Adrenal gland (tissue), 12 donors: ENCODE results near the gene TTC34. TPM values are rescaled to one million over a fixed set of nuclear protein-coding genes. Genes with fewer than 3 reads are reported as not detected.

Experiments
- DNase-seq, 7 donors: peaks; one replicate each; pipeline ENCODE4 v3.0.0-alpha.2; 2019 to 2020
- H3K27ac ChIP-seq, 5 donors: fragments of 200-600 bp; sonication (generic) in 4 of 5; 1 replicate in 3 of 5; 2 replicates in 2 of 5; pipeline versions ENCODE4 v1.5.1 to v1.8.0; 2016 to 2020; ENCODE audit warnings: mild to moderate bottlenecking in 1 of 5
- H3K27me3 ChIP-seq: fragments of 200-600 bp; 2 replicates; pipeline ENCODE4 v1.8.0; 2021
- H3K36me3 ChIP-seq, 2 donors: fragments of 200-600 bp; replicated peaks in 1 of 2; 1 replicate in 1 of 2; 2 replicates in 1 of 2; pipeline versions ENCODE4 v1.5.1 to v1.8.0; 2018 to 2022
- H3K4me1 ChIP-seq, 2 donors: fragments of 200-600 bp; replicated peaks in 1 of 2; 1 replicate in 1 of 2; 2 replicates in 1 of 2; pipeline versions ENCODE4 v1.5.1 to v1.8.0; 2018 to 2021
- H3K4me3 ChIP-seq, 4 donors: fragments of 200-600 bp; sonication (generic) in 3 of 4; one replicate each; pipeline ENCODE4 v1.5.1; 2016 to 2018
- H3K9me3 ChIP-seq, 3 donors: fragments of 200-600 bp; sonication (generic) in 1 of 3; replicated peaks in 1 of 3; 1 replicate in 2 of 3; 2 replicates in 1 of 3; pipeline versions ENCODE4 v1.5.1 to v1.8.0; 2016 to 2021
- CTCF ChIP-seq, 6 experiments: fragments of 450-650 bp in 4 of 6; fragments of 200-600 bp in 2 of 6; sonication (generic) in 1 of 6; IDR thresholded peaks; 1 replicate in 5 of 6; 2 replicates in 1 of 6; pipeline versions ENCODE4 v1.5.1 to v1.8.0; 2016 to 2021; ENCODE audit warnings: antibody characterized with exemption in 6 of 6, mild to moderate bottlenecking in 2 of 6, moderate library complexity in 1 of 6
- POLR2A ChIP-seq, 2 donors: fragments of 450-650 bp; IDR thresholded peaks; one replicate each; pipeline ENCODE4 v1.6.1; 2017; ENCODE audit warnings: antibody characterized with exemption in 2 of 2, mild to moderate bottlenecking in 2 of 2, moderate library complexity in 1 of 2
- WGBS, 4 donors: extraction: QIAGEN DNeasy Blood & Tissue Kit in 2 of 4; methylation state at CpG; one replicate each; pipeline versions ENCODE4 v1.1.5 to v1.1.7; 2013 to 2017; 5-methylcytosine and 5-hydroxymethylcytosine counted together
- intact Hi-C, 2 donors: fragments of 100-400 bp; cut with DNase I; formaldehyde crosslinking; loops; one replicate each; pipeline versions ENCODE4 v1.14.1 to v1.15.0; 2022 to 2023
- polyA plus RNA-seq, 3 donors: library from polyadenylated mRNA; stranded (reverse); fragments of 200-250 nt in 2 of 3; fragments of 350-450 nt in 1 of 3; fragmentation: Illumina TruSeq in 1 of 3; extraction: RNeasy Lipid Tissue Mini Kit (QIAGEN cat#74804) in 1 of 3; gene quantifications; one replicate each; pipeline ENCODE4 v1.2.3, GENCODE V29; 2013 to 2014
- total RNA-seq, 9 donors: library from RNA; depleted of rRNA in 4 of 9; stranded (reverse); fragments of >200 nt in 4 of 9; fragments of 120-200 nt in 1 of 9; fragmentation: NEBNext Ultra II Directional in 1 of 9; extraction: Animal tissue kit (Norgen Biotek cat#: 25700) in 1 of 9; gene quantifications; one replicate each; pipeline versions ENCODE4 v1.1.0 to v1.2.4, GENCODE V29; 2013 to 2023
- donor health status: healthy with polysubstance abuse.
- donor health status: Bipolar disorder and iron deficiency.
- donor health status: DM: yes; HTN: yes; CAD: no.
- donor health status: DM: no; HTN: no; CAD: no.
- donor health status: DM: no; HTN: no; CAD: no.
- donor health status: DM: yes; HTN: yes; CAD: no.

Gene TTC34
- total and polyA plus RNA-seq, 12 donors, result 0.12 to 1.9 (median 0.47) TPM

GRCh38 chr1:2837316-2837715 is 35.8 kb upstream of the TTC34 start:
- no peaks in the 10 kb centered on the region for H3K36me3 ChIP-seq
- WGBS, 4 donors, result 71 to 84% (median 79%) methylated on average over 3 to 11 of the region's 11 CpGs
- H3K9me3 ChIP-seq, result no peaks in the 10 kb centered on the region
- TF ChIP-seq CTCF (IDR thresholded peaks at IDR 0.05) (no peak), POLR2A (IDR thresholded peaks at IDR 0.05) (no peak)
- peaks cover 9% of the 10 kb centered on the region for H3K27me3 ChIP-seq
- no peak for DNase-seq
- no peak overlapping the region for H3K4me3 ChIP-seq
- no peaks in the 10 kb centered on the region for H3K4me1 ChIP-seq
- no peak overlapping the region for H3K27ac ChIP-seq
- intact Hi-C loops, result no loop called here

- WGBS, 4 donors, result 76 to 83% (median 79%) methylated on average over 14 to 20 of the region's 20 CpGs
- TF ChIP-seq POLR2A (IDR thresholded peaks at IDR 0.05) (no peak), CTCF (IDR thresholded peaks at IDR 0.05) (no peak)
- Histone ChIP-seq H3K9me3 (no peaks in the 10 kb centered on the region), H3K4me3 (no peak overlapping the region), H3K27ac (no peak overlapping the region), H3K4me1 (no peaks in the 10 kb centered on the region), H3K27me3 (peaks cover 9% of the 10 kb centered on the region), H3K36me3 (no peaks in the 10 kb centered on the region)
- DNase-seq, result no peak
- intact Hi-C loops, result no loop called here
These were observed 35.0 kb upstream of the TTC34 start for GRCh38 chr1:2836333-2836970.

GRCh38 chr1:2835650-2836159 is 34.2 kb upstream of the TTC34 start:
- intact Hi-C loops, result no loop called here
- 61 to 82% (median 72%) methylated on average over 8 to 10 of the region's 10 CpGs for WGBS, 4 donors
- H3K36me3 ChIP-seq, result no peaks in the 10 kb centered on the region

More at GRCh38 chr1:2835650-2836159, 34.2 kb upstream of the TTC34 start:
- Histone ChIP-seq H3K9me3 (no peaks in the 10 kb centered on the region), H3K4me1 (no peaks in the 10 kb centered on the region), H3K4me3 (no peak overlapping the region), H3K27me3 (peaks cover 9% of the 10 kb centered on the region), H3K27ac (no peak overlapping the region)
- no peak for TF ChIP-seq POLR2A (IDR thresholded peaks at IDR 0.05)
- no peak for TF ChIP-seq CTCF (IDR thresholded peaks at IDR 0.05)
- no peak for DNase-seq
